ENCODE measurements around the gene METTL26. TPM values are rescaled to one million over a fixed set of nuclear protein-coding genes. Genes with fewer than 3 reads are reported as not detected.

METTL26 gene
- total RNA-seq, 1 donor from 2014 or later = 53.5 TPM

DNA sequence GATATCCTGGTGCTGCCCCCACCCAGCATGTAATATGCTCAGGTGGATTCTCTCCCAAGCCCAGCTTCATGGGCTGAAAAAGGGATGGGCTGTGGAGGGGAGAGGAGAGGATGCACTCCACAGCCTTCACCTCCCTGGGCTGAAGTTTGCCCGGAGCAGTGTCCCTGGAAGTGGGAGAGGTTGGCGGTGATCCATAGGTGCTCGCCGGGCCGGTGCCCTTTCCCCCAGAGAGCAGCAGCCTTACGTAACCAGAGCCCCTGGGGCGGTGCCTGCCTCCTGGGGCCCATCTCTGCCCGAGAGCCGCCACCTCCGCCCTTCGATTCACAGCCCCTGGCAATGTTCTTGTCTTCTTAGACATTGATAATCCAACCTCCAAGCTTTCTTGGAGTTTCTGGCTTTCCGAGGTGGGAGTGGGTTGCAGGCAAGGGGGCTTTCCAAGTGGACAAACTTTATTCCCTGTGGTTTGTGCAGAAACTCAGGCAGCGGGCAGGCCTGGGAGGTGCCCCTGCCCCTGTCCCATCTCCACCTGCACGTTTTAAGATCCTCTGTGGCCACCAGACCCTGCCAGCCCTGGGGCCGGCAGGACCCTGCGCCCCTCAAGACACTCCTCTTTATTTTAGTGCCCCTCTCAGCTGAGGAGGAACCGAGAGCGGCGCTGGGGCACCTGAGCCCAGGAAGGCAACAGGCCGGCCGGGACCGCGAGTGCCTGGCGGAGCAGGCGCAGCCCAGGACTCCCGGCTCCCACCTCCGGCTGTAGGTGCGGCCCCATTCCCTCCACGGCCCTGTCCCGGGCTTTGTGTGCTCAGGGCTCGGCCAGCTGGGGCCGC, 10.0 kb upstream of the METTL26 start:
- DNase-seq (ENCODE audit: missing footprints) = no peak
- intact Hi-C loops (cut with DNase I) = no loop called here

GRCh38 chr16:644556-644955, 8.5 kb upstream of the METTL26 start:
- ATAC-seq (no peak), DNase-seq (ENCODE audit: missing footprints) (no peak)
- intact Hi-C loops (cut with DNase I) = no loop called here

More for the DNA sequence above, 10.0 kb upstream of the METTL26 start:
- peak; percentile 36 for ATAC-seq

- no peak for DNase-seq (ENCODE audit: missing footprints)
- intact Hi-C loops (cut with DNase I) = no loop called here
- ATAC-seq = no peak
Measured at GRCh38 chr16:643050-643368, 6.9 kb upstream of the METTL26 start.

GRCh38 chr16:642189-643049, 6.3 kb upstream of the METTL26 start:
- ATAC-seq = peak; percentile 27
- no peak for DNase-seq (ENCODE audit: missing footprints)
- intact Hi-C loops (cut with DNase I) = no loop called here

- ATAC-seq (peak; percentile 69), DNase-seq (ENCODE audit: missing footprints) (peak; percentile 93)
- intact Hi-C loops (cut with DNase I) = no loop called here
Measured at GRCh38 chr16:641326-642188, 5.5 kb upstream of the METTL26 start, which contains the start of gene MCRIP2. MCRIP2 (plus strand) TSS chr16:641828; CDS start chr16:641992, 164 bp downstream.

DNA sequence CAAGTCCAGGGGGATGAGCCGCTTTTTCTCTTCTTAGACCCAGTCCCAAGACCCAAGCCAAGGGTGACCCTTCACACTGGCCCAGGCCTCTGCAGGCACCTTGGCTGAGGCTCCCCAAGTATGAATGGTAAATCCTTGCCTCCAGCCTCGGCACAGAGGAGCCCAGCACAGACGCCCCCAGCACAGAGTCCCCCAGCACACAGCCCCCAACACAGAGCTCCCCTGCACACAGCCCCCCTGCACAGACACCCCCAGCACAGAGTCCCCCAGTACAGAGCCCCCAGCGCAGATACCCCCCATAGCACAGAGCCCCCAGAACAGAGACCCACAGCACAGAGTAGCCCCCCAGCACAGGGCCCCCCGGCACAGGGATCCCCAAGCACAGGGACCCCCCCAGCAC, 4.5 kb upstream of the METTL26 start:
- DNase-seq (ENCODE audit: missing footprints) (no peak), ATAC-seq (no peak)
- intact Hi-C loops (cut with DNase I) = no loop called here

DNA sequence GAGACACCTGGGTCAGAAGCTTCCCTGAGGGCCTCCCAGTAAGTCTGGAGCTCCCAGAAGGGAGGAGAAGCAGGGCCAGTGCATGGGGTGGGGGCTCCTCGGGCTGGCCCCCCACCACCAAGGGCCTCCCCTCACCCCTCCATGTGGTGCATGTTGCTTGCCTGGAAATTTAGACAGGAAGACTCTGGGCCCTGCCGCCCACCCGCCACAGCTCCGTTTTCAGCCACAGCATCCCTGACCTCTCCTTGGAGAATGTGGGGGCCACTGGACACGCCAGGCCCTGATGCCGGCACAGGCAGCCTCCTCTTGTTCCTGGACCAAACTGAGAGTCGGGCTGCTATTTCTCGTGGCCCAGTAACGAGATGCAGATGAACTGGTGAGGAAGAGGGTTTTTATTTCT, 2.7 kb upstream of the METTL26 start:
- DNase-seq (ENCODE audit: missing footprints) (no peak), ATAC-seq (no peak)
- intact Hi-C loops (cut with DNase I) = no loop called here

DNA sequence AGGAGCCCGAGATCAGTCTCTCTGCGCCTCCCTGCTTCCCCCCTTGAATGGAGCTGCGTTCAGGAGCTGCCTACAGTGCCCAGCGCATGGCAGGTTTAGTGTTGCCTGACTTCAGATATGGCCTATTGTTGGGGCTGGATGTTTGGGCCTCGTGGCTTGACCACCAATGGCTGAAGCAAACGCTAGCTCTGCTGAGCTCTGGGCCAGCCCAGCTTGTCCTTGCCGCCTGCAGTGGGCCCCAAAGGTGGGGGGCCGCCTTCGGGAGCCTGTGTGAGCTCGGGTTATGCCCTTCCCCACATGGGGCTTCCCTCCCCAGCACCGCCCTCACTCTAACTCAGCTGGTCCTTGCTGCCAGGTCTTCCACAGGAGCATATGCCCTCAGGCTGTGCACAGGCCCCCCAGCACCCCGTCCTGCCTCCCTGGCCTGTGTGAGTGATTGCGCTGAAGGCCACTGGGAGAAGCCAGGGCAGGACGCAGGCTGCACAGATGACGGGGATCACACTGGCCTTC, 2.0 kb upstream of the METTL26 start:
- intact Hi-C loops (cut with DNase I) = no loop called here
- DNase-seq (ENCODE audit: missing footprints) (no peak), ATAC-seq (no peak)

GRCh38 chr16:637081-638018, 1.2 kb upstream of the METTL26 start:
- intact Hi-C loops (cut with DNase I) = loop anchor here (2.0 kb wide), 1 partner anchor 49 kb away; no protein-coding TSS in a partner anchor
- DNase-seq (ENCODE audit: missing footprints) (peak; percentile 94), ATAC-seq (peak; percentile 82)

GRCh38 chr16:635573-636205, 416 bp downstream of the METTL26 start:
- intact Hi-C loops (cut with DNase I) = loop anchor here (2.0 kb wide), 1 partner anchor 47 kb away; no protein-coding TSS in a partner anchor
- no peak for ATAC-seq

DNA sequence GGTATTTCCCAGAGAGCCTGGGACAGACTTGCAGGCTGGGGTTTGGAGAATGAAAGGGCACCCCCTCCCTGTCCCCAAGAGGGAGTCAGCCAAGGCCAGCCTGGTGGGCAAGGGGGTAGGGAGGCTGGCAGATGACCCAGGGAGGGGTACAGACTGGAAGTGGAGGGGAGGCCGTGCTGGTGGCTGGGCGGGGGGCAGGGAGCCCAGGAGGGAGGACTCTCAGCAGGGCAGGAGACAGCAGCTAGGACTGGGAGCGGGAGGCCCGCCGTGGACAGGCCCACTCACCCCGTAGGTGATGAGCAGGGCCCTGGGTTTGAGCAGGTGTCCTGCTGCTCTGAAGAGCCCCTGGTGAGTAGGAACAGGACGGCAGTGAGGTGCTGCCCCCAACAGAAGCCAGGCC, 1.1 kb downstream of the METTL26 start:
- ATAC-seq (no peak), DNase-seq (ENCODE audit: missing footprints) (no peak)
- intact Hi-C loops (cut with DNase I) = no loop called here

More at GRCh38 chr16:635573-636205, 416 bp downstream of the METTL26 start:
- DNase-seq (ENCODE audit: missing footprints) = no peak

DNA sequence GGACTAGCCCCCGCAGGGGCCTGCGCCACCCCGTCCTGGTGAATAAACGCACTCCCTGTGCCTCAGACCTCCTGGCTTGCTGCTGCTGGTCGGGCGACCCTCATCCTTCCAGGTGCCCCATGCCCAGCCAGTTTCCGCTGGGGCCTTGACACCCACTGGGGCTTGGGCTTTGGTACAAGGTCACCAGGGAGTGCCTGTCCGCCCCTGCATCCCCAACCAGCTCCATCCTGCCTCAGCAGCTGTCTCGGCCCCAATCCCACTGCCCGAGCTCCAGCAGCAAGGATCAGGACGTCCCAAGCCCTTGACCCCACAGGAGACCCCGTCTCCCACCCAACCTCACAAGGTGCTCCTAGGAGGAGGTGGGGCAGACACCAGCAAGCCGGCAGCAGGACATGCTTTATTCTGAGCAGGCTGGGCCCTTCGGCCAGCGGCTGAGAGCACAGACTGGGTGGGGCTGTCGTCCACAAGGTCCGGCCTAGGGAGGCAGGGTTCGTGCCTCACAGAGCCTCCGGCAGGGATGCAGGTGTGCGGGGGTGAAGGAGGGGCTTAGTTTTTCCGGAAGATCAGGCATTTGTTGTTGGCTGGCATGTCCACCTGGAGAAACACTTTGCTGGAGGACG, 1.9 kb downstream of the METTL26 start:
- ATAC-seq = no peak
- no peak for DNase-seq (ENCODE audit: missing footprints)
- intact Hi-C loops (cut with DNase I) = no loop called here

DNA sequence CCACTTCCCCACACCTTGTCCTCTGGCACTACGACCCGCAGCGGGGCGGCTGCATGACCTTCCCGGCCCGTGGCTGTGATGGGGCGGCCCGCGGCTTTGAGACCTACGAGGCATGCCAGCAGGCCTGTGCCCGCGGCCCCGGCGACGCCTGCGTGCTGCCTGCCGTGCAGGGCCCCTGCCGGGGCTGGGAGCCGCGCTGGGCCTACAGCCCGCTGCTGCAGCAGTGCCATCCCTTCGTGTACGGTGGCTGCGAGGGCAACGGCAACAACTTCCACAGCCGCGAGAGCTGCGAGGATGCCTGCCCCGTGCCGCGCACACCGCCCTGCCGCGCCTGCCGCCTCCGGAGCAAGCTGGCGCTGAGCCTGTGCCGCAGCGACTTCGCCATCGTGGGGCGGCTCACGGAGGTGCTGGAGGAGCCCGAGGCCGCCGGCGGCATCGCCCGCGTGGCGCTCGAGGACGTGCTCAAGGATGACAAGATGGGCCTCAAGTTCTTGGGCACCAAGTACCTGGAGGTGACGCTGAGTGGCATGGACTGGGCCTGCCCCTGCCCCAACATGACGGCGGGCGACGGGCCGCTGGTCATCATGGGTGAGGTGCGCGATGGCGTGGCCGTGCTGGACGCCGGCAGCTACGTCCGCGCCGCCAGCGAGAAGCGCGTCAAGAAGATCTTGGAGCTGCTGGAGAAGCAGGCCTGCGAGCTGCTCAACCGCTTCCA, 2.6 kb downstream of the METTL26 start:
- DNase-seq (ENCODE audit: missing footprints) (no peak), ATAC-seq (no peak)
- intact Hi-C loops (cut with DNase I) = no loop called here

- ATAC-seq (no peak), DNase-seq (ENCODE audit: missing footprints) (no peak)
- intact Hi-C loops (cut with DNase I) = no loop called here
Measured at GRCh38 chr16:632486-633335, 3.4 kb downstream of the METTL26 start.

DNA sequence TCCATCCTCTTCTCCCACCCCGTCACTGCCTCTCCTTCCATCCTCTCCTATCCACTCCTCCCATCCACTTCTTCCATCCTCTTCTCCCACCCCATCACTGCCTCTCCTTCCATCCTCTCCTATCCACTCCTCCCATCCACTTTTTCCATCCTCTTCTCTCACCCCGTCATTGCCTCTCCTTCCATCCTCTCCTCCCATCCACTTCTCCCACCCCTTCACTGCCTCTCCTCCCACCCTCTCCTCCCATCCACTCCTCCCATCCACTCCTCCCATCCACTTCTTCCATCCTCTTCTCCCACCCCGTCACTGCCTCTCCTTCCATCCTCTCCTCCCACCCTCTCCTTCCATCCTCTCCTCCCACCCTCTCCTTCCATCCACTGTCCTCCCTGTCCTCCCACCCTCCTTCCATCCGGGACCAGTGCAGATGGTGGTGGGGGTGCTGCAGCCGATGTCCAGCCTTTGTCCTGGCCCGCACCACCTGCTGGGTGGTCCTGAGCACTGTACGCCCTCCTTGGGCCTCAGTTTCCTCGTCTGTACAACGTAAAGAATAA, 4.2 kb downstream of the METTL26 start:
- DNase-seq (ENCODE audit: missing footprints) = no peak
- no peak for ATAC-seq
- intact Hi-C loops (cut with DNase I) = no loop called here

Measured in Right ventricle myocardium inferior (tissue), 1 donor.